Neutrophil (primary cell): ENCODE measurements around the gene CSTPP1.

ENCODE experiments used
- H3K27ac ChIP-seq: fragments of 200-600 bp; sonication (generic); 2 replicates; pipeline ENCODE4 v1.5.1; 2016; ENCODE audit warnings: mild to moderate bottlenecking, moderate library complexity
- H3K27me3 ChIP-seq: fragments of 200-600 bp; sonication (generic); 2 replicates; pipeline ENCODE4 v1.6.0; 2016; ENCODE audit warnings: mild to moderate bottlenecking
- H3K36me3 ChIP-seq: fragments of 200-600 bp; sonication (generic); 2 replicates; pipeline ENCODE4 v1.5.1; 2017
- H3K4me1 ChIP-seq, 2 experiments: fragments of 200-600 bp in 1 of 2; sonication (generic) in 1 of 2; 1 replicate in 1 of 2; 2 replicates in 1 of 2; pipeline versions ENCODE4 v1.5.1 to v1.6.1; 2013 to 2016; ENCODE audit warnings: low read depth in 1 of 2, low read length in 1 of 2, mild to moderate bottlenecking in 1 of 2, moderate library complexity in 1 of 2; ENCODE audit not compliant: control insufficient read depth in 1 of 2, insufficient read depth in 1 of 2
- H3K4me3 ChIP-seq, 2 experiments: fragments of 200-600 bp in 1 of 2; sonication (generic) in 1 of 2; 1 replicate in 1 of 2; 2 replicates in 1 of 2; pipeline ENCODE4 v1.5.1; 2013 to 2016; ENCODE audit warnings: low read depth in 1 of 2, low read length in 1 of 2, mild to moderate bottlenecking in 1 of 2, moderate library complexity in 1 of 2
- H3K9me3 ChIP-seq: fragments of 200-600 bp; sonication (generic); 2 replicates; pipeline ENCODE4 v1.5.1; 2016
- CTCF ChIP-seq: fragments of 200-600 bp; sonication (generic); IDR thresholded peaks from 2 replicates; pipeline ENCODE4 v1.5.1; 2016; ENCODE audit warnings: antibody characterized with exemption

Gene CSTPP1

DNA sequence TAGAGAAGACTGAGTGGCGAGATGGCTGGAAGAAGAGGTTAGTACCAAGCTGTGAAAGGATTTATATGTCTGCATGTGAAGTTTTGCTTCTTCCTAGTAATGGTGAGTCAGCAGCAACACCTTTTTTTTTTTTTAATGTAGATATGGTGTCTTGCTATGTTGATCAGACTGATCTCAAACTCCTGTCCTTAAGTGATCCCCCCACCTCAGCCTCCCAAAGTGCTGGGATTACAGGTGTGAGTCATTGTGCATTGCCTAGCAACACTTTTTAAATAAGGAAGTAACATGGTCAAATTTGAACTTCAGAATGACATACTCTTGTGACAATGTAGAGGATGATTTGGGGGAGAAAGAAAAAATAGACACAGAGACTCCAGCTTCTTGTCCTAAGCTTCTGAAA lies 6.5 kb upstream of the CSTPP1 start:
- no peaks in the 10 kb centered on the region for H3K4me1 ChIP-seq
- no peak overlapping the region for H3K4me3 ChIP-seq
- H3K9me3 ChIP-seq = no peaks in the 10 kb centered on the region
- no peak overlapping the region for H3K27ac ChIP-seq
- H3K27me3 ChIP-seq = peaks cover 7% of the 10 kb centered on the region
- no peaks in the 10 kb centered on the region for H3K36me3 ChIP-seq
- no peak for TF ChIP-seq CTCF

- Histone ChIP-seq H3K27ac (no peak overlapping the region), H3K9me3 (no peaks in the 10 kb centered on the region), H3K36me3 (no peaks in the 10 kb centered on the region), H3K4me3 (no peak overlapping the region), H3K27me3 (no peaks in the 10 kb centered on the region), H3K4me1 (peaks cover 0 to under 1% of the 10 kb centered on the region in 2 experiments)
- no peak for TF ChIP-seq CTCF
These were observed 5.6 kb downstream of the CSTPP1 start for GRCh38 chr11:46942172-46942571.

DNA sequence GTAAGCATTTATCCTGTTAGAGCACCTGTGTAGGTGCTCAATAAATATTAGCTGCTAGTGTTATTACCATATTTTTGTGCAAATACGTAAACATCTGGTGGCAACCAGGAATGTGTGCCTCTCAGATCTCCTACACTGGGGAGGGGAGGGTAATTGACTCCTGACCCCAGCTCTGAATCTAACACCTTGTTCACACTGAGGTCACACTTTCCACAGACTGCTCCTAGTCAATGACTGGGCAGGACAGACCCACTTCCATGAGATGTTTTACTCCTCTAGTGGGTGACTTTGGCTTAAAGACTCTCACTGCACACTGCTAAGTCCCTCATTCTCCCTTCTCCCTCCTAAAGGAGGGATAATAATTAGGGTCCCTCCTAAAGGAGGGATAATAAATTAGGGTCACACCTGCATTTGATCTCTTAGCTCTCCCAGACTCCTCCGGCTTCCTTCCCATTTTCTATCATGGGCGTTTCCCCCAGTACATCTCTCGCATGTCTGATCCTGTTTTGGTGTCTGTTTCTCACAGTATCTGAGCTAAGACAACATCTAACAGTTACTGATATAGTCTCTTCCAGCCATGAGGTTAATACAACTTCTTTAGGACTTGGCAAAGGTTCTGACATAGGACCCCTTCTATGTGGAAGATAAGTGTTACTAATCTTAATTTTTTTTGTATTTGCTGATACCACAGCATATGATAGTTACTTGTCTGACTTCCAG lies 8.0 kb downstream of the CSTPP1 start:
- Histone ChIP-seq H3K4me1 (no peaks in the 10 kb centered on the region), H3K4me3 (no peak overlapping the region), H3K27me3 (no peaks in the 10 kb centered on the region), H3K9me3 (no peaks in the 10 kb centered on the region), H3K27ac (no peak overlapping the region), H3K36me3 (no peaks in the 10 kb centered on the region)
- TF ChIP-seq CTCF = no peak

DNA sequence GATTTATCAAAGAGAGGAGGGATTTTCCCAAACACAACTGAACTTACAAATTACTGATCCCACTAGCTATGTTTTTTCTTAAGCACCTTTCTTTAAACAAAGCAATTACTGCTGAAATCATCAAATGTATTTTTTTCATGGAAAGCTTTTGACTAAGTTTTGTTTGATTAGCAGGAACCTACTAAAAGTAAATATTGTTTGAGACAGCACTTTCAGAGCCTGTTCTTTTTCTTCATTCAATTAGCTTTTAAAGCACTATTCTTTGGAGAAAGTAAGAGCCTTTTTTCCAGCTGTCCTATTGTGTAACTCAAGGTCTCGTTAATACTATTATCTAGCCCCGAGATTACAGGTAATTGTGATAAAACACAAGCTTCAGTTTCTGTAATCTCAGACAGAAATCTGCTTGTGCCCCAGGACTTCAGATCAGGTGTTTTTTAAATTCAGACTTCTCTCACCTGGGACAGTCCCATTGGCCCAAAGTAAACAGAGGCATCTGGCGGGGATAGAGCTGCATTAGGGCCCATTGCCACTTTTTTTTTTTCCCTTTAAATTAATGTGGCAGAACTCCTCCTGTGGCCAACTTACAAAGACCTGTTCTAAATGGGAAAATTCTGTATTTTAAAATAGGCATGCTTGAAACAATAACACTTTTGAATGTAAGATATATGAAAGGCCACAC lies 11.0 kb downstream of the CSTPP1 start:
- Histone ChIP-seq H3K27me3 (no peaks in the 10 kb centered on the region), H3K27ac (no peak overlapping the region), H3K36me3 (no peaks in the 10 kb centered on the region), H3K4me3 (no peak overlapping the region), H3K9me3 (no peaks in the 10 kb centered on the region), H3K4me1 (no peaks in the 10 kb centered on the region)
- no peak for TF ChIP-seq CTCF

GRCh38 chr11:46948378-46949131 lies 12.0 kb downstream of the CSTPP1 start:
- Histone ChIP-seq H3K36me3 (no peaks in the 10 kb centered on the region), H3K4me3 (no peak overlapping the region), H3K4me1 (no peaks in the 10 kb centered on the region), H3K27ac (no peak overlapping the region), H3K9me3 (no peaks in the 10 kb centered on the region), H3K27me3 (no peaks in the 10 kb centered on the region)
- TF ChIP-seq CTCF = no peak
